Activated T-cell treated with anti-CD3 and anti-CD28 coated beads for 1 hour (primary cell): ENCODE data around the gene ANKMY1.
"Not testable (repeated sequence)": the region's sequence is repeated elsewhere in the genome, so short reads cannot be mapped to it uniquely, and the experiment has no call there.

Source experiments
- DNase-seq: peaks from one replicate; pipeline ENCODE4 v3.0.0-alpha.2; 2020; ENCODE audit warnings: low read depth

Gene ANKMY1

GRCh38 chr2:240503375-240503774 lies 54.4 kb downstream of the ANKMY1 start:
- DNase-seq, result no peak

GRCh38 chr2:240502430-240503121 lies 55.2 kb downstream of the ANKMY1 start:
- no peak for DNase-seq

GRCh38 chr2:240502059-240502429 lies 55.7 kb downstream of the ANKMY1 start:
- no peak for DNase-seq

- DNase-seq, result no peak
Observed at GRCh38 chr2:240501531-240501991, 56.2 kb downstream of the ANKMY1 start.

- DNase-seq, result no peak
Observed at GRCh38 chr2:240500561-240501423, 57.0 kb downstream of the ANKMY1 start.

- no peak for DNase-seq
Observed at GRCh38 chr2:240499309-240500301, 58.2 kb downstream of the ANKMY1 start.

- DNase-seq, result no peak
Observed at GRCh38 chr2:240498958-240499260, 58.9 kb downstream of the ANKMY1 start.

- DNase-seq, result no peak
Observed at GRCh38 chr2:240498171-240498957, 59.4 kb downstream of the ANKMY1 start.

GRCh38 chr2:240497082-240497481 lies 60.7 kb downstream of the ANKMY1 start:
- not testable (repeated sequence) for DNase-seq

- DNase-seq, result not testable (repeated sequence)
Observed at GRCh38 chr2:240494942-240495341, 62.8 kb downstream of the ANKMY1 start.

GRCh38 chr2:240494194-240494793 lies 63.5 kb downstream of the ANKMY1 start:
- DNase-seq, result no peak

GRCh38 chr2:240491483-240491882 lies 66.3 kb downstream of the ANKMY1 start:
- DNase-seq, result no peak

GRCh38 chr2:240482141-240482540 lies 75.6 kb downstream of the ANKMY1 start:
- DNase-seq, result no peak

- no peak for DNase-seq
Observed at GRCh38 chr2:240481720-240482119, 76.1 kb downstream of the ANKMY1 start.

- no peak for DNase-seq
Observed at GRCh38 chr2:240480834-240481623, 76.8 kb downstream of the ANKMY1 start.

- DNase-seq, result no peak
Observed at GRCh38 chr2:240479111-240479501, 78.7 kb downstream of the ANKMY1 start.

- no peak for DNase-seq
Observed at GRCh38 chr2:240478346-240479110, 79.3 kb downstream of the ANKMY1 start.

GRCh38 chr2:240477916-240478315 lies 79.9 kb downstream of the ANKMY1 start:
- DNase-seq, result no peak

- DNase-seq, result no peak
Observed at GRCh38 chr2:240473211-240473610, 84.6 kb downstream of the ANKMY1 start.
